GM18951 (cell line): ENCODE data around the gene CIBAR2.
"Not testable (repeated sequence)": the region's sequence is repeated elsewhere in the genome, so short reads cannot be mapped to it uniquely, and the experiment has no call there.

Experiments
- POLR2A ChIP-seq: IDR thresholded peaks from 4 replicates; pipeline ENCODE4 v1.6.1; 2011; ENCODE audit warnings: mild to moderate bottlenecking; ENCODE audit not compliant: insufficient read length, insufficient read depth; ENCODE audit errors: extremely low read depth
- in situ Hi-C: fragments of 300-500 bp; cut with MboI; formaldehyde crosslinking; loops from one replicate; pipeline ENCODE4 v1.12.0; 2022; ENCODE audit warnings: low sequenced_read_pairs, mixed read lengths, inconsistent platforms; ENCODE audit not compliant: unreplicated experiment

Gene CIBAR2

DNA sequence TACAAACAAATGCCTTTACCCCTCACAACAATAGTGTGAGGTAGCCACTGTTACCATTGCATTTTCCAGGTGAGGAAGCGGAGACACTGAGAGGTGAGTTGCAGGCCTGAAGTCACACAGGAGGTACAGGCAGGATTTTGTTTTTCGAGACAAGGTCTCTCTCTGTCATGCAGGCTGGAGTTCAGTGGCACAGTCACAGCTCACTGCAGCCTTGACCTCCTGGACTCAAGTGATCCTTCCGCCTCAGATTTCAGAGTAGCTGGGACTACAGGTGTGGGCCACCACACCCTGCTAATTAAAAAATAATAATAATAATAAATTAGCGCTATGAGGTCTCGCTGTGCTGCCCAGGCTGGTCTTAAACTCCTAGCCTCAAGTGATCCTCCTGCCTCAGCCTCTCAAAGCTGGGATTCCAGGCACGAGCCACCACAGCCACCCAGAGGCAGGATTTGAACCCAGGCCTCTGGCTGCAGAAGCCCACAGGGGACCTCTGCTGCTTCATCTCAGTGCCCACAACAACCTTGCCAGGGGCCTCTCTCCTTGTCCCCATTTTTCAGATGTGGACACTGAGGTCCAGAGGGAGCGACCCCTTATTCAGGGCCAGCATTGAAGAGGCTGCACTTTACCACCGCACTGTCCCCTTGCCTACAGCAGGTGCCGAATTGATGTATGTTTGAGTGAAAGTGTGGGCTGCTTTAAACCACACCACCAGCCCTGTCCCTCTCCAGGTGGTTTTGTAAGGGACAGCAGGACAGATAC lies 16.0 kb upstream of the CIBAR2 start:
- no peak for TF ChIP-seq POLR2A
- in situ Hi-C loops, result no loop called here

DNA sequence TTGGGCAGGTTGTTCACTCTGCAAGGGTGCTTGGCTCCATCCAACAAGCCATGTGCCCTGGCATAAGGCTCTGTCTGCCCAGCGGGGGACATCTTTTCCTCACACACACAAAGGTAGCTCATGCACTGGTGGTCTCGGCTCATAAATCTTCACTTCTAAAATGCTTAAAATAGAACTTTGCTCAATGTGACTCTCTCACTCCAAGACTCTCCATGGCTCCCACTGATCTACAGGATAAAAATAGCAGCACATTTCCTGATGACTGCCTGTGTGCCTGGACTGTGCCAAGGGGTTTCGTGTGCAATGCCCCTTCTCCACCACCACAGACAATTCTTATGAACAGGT lies 15.1 kb upstream of the CIBAR2 start:
- TF ChIP-seq POLR2A, result no peak
- in situ Hi-C loops, result no loop called here

DNA sequence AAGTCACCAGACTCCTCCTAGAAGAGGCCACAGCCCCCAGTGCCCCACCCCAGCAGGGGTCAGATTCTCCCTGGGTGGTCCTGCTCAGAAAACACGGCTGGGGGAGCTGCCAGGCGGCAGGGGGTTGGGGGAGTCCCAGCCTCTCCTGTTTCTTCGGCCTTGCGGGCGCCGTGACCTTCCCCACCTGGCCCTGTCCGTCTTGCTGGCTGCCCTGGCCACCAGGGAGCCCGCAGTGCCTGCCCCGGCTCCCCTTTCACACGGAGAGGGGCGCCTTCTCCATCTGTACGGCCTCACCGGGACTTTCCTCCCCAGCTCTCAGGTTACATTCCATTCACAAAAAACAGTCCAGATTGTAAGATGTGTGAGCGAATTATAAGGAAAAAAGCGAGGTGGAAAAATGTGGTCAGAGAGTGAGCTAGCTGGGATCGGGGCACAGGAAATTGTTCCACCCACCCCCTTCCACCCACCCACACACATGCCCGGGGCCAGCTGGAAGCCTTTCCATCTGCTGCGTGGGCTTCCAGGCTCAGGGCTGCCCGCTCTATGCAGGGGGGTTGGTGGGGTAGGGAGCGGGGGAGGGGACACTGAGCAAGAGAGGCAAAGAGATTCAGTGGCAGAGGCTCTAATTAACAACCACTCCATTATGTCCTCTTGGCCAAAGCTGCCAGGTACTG lies 14.6 kb upstream of the CIBAR2 start:
- no peak for TF ChIP-seq POLR2A
- in situ Hi-C loops, result no loop called here

DNA sequence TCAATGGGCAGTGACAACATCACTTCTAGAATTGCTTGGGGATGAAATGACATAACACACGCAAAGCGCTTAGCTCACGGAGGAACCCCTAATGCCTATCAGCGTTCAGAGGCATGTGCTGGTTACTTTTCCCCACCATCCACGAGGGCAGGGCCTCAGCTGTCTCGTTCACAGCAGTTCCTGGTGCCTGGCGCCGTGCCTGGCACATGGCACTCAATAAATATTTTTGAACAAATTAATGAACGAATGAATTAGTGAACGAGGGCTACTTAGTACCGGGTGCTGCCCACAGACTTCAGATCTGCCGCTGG lies 14.1 kb upstream of the CIBAR2 start:
- TF ChIP-seq POLR2A, result no peak
- in situ Hi-C loops, result no loop called here

DNA sequence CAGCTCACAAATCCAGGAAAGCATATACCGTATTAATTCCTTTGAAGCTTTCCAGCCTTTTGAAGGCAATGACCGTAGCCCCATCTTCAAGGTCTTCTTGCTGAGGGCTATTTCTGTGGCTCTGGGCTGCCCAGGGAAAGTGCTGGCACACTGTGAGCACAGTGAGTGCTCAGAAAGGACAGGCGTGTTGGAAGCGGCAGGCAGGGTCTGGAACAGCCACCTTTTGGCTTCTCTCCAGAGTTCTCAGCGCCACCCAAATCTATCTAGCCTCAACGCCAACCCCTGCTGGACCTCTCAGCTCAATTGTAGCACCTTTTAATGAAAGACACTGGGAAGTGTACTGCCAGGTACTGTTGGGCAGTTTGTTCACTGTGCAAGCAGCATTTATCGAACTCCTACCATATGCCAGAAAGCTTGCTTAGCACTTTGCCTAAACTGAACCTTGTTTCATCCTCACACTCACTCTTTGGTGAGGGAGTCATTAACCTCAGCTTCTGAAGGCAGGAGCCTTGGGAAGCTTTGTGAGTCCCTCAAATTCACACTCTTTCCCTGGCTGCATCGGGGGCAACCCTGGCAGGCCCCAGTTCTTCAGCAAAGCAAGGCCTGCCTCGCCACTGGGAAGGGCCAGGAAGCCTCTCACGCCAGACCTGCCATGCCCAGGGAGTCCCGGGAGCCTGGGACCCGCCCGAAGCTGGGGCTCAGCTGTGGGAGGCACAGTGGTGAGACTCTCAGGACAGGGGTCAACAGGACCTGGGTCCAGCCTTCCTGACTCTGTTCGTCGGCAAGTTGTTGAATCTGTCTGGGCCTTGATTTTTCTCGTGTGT lies 13.5 kb upstream of the CIBAR2 start:
- TF ChIP-seq POLR2A, result no peak
- in situ Hi-C loops, result no loop called here

DNA sequence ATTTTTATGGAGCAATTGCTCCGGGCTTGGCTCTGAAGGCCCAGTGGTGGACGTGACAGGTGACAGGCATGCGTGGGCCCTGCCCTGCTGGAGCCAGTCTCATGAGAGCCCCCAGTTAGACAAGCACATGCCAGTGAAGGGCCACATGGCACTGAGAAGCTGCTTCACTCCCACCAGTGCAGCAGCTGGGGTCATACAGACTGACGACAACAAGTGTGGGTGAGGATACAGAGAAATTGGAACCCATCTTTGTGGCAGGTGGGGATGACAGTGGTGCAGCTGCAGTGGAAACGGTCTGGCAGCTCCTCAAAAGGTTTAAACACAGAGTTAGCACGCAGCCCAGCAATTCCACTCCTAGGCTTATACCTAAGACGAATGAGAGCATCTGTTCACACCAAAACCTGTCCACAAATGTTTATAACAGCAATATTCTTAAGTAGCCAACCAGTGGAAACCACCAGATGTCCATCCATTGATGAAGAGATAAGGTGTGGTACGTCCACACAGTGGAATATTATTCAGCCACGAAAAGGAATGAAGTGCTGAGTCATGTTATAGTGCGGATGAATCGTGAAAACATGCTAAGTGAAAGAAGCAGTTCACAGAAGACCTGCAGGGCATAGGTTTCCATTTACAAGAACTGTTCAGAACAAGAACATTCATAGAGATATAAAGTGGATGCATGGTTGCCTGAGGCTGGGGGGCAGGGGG lies 12.5 kb upstream of the CIBAR2 start:
- TF ChIP-seq POLR2A, result no peak
- in situ Hi-C loops, result no loop called here

DNA sequence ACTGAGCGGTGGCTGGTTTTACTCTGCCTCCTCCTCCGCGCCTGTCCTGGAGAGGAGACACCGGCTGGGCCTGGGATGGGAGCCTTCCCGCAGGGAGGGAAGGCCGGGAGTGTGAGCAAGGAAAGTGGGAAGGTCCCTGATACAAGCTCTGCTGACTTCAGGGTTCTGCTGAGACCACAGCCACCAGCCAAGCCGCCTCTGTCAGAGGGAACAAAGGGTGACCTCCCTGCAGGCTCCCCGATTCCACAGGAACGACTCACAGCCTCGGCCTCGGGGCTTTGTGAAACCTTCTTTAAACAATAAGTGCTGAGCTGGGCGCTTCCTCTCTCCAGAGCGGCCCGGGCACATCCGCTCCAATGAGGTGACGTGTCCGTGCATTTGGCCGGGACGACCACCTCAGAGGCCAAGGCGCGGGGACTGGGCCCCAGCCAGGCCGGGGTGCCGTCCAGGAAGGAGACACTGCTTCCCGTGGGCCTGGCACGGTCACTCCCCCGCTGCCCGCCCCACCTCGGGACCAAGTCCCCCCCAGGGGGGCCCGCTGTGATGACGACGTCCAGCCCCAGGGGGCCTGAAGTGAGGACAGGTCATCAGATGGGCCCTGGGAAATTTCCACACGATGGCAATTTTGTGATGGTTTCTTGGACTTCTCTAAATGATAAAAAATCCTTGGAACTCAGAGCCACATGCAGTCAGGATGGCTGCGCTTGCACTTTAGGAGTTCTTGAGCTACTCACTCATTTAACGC lies 11.8 kb upstream of the CIBAR2 start:
- no peak for TF ChIP-seq POLR2A
- in situ Hi-C loops, result no loop called here

DNA sequence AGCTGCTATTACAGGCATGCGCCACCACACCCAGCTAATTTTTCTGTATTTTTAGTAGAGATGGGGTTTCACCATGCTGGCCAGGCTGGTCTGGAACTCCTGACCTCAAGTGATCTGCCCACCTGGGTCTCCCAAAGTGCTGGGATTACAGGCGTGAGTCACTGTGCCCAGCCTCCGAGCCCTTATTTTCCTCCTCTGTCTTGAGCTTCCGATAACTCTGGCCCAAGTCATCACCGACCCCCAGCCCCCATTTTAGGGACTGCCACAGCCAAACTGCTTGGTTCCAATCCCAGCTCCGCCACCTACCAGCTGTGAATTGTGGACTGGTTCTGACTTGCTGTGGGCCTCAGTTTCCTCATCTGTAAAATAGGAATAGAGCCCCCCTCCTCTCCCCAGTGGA lies 11.2 kb upstream of the CIBAR2 start:
- in situ Hi-C loops, result not testable (repeated sequence)

DNA sequence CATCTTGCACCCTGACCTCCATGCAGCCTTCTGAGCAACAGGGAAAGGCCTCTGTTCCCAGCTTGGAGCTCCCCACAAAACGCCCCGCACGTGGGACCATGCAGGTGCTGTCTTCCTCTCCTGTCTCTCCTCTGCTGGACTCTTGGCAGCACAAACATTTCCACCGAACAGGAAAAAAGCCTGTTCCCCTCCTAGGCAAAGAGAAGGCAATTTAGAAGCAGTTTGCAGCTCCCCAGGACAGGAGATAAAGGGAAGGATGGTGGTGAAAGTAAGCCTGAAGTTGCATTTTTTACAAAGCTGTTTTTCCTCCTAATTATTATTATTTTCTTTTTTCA lies 7.7 kb upstream of the CIBAR2 start:
- no peak for TF ChIP-seq POLR2A
- in situ Hi-C loops, result no loop called here

DNA sequence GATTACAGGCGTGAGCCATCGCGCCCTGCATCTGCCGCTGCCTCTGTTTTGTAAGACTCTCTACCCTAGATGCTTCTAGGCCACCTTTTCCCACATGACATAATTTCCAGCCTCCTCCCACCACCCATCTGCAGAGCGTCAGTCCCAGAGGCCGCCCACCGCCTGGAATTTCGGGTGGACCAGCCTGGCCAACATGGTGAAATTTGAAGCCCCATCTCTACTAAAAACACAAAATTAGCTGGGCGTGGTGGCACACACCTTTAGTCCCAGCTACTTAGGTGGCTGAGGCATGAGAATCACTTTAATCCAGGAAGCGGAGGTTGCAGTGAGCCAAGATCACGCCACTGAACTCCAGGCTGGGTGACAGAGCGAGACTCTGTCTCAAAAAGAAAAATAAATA lies 5.1 kb upstream of the CIBAR2 start:
- in situ Hi-C loops, result no loop called here
- no peak for TF ChIP-seq POLR2A

DNA sequence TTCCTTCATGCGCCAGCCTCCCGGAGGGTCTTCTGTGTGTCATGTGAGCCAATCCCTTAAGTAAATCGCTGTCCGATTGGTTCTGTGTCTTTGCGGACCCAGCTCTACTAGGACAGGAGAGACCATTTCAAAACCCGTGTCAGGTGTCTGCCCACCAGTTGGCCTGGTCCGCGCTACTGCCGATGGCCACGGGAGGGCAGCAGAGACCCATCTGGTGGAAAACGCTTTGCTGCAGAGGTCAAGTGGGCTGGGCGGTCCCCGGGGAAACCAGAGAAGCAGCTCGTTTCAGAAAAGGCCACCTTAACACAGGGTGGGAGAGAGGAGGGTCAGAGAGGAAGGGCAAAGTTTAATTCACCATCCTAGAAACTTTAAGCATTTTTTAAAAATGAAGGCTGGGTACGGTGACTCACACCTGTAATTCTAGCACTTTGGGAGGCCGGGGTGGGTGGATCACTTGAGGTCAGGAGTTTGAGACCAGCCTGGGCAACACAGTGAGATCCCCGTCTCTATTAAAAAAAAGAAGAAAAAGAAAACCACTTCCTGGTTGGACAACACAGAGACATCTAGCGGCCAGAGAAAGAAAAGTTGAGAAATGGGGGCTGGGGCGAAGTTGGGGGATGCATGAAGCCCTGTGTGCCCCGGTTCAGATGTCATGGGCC lies 2.8 kb upstream of the CIBAR2 start:
- TF ChIP-seq POLR2A, result no peak
- in situ Hi-C loops, result no loop called here

DNA sequence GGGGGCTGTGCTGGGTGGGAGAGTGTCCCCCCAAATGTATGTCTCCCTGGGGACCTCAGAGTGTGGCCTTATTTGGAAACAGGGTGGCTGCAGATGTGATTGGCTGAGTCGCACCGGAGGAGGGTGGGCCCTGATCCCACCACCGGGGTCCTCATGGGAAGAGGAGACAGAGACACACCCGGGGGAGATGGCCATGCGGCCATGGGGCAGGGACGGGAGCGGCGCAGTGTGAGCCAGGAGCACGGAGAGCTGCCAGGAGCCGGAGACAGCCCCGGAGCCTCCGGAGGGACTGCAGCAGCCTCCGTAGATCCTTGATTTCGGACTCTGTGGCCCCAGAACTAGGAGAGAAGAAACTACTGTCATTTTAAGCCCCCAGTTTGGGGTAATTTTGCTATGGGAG lies 1.6 kb upstream of the CIBAR2 start:
- in situ Hi-C loops, result no loop called here
- TF ChIP-seq POLR2A, result no peak
